Dermis blood vessel endothelial cell (primary cell): ENCODE measurements around the gene SNRNP40. TPM values are rescaled to one million over a fixed set of nuclear protein-coding genes. Genes with fewer than 3 reads are reported as not detected.
"Not testable (repeated sequence)": the region's sequence is repeated elsewhere in the genome, so short reads cannot be mapped to it uniquely, and the experiment has no call there.

Experiments
- DNase-seq: peaks from one replicate; pipeline ENCODE4 v3.0.0; 2010
- total RNA-seq: library from RNA; depleted of rRNA; stranded (reverse); fragments of >200 nt; gene quantifications from 2 replicates; pipeline ENCODE4 v1.2.3, GENCODE V29; 2014

SNRNP40 gene
- total RNA-seq, 1 donor from 2014 or later = 131 TPM

GRCh38 chr1:31282426-31282825 is 14.2 kb downstream of the SNRNP40 start:
- DNase-seq = not testable (repeated sequence)

- no peak for DNase-seq
Observed at GRCh38 chr1:31273619-31274018, 23.0 kb downstream of the SNRNP40 start.

- DNase-seq = peak; percentile 72
Observed at GRCh38 chr1:31272369-31272768, 24.2 kb downstream of the SNRNP40 start.

- DNase-seq = no peak
Observed at GRCh38 chr1:31266547-31266946, 30.0 kb downstream of the SNRNP40 start.

- no peak for DNase-seq
Observed at GRCh38 chr1:31264790-31265386, 31.7 kb downstream of the SNRNP40 start.

GRCh38 chr1:31263408-31263807 is 33.2 kb downstream of the SNRNP40 start:
- DNase-seq = no peak

- DNase-seq = not testable (repeated sequence)
Observed at GRCh38 chr1:31262393-31262792, 34.2 kb downstream of the SNRNP40 start.

- no peak for DNase-seq
Observed at GRCh38 chr1:31261916-31262315, 34.7 kb downstream of the SNRNP40 start.

- DNase-seq = no peak
Observed at GRCh38 chr1:31259746-31260145, 36.8 kb downstream of the SNRNP40 start.

GRCh38 chr1:31258581-31258980 is 38.0 kb downstream of the SNRNP40 start:
- no peak for DNase-seq

- DNase-seq = no peak
Observed at GRCh38 chr1:31257213-31257612, 39.4 kb downstream of the SNRNP40 start.

- no peak for DNase-seq
Observed at GRCh38 chr1:31249854-31250253, 46.7 kb downstream of the SNRNP40 start.

- no peak for DNase-seq
Observed at GRCh38 chr1:31248276-31248675, 48.3 kb downstream of the SNRNP40 start.

GRCh38 chr1:31244326-31244725 is 52.3 kb downstream of the SNRNP40 start:
- DNase-seq = no peak

GRCh38 chr1:31243501-31244286 is 52.9 kb downstream of the SNRNP40 start:
- peak; percentile 4 for DNase-seq

- DNase-seq = no peak
Observed at GRCh38 chr1:31241321-31241720, 55.3 kb downstream of the SNRNP40 start.

GRCh38 chr1:31239653-31240241 is 56.8 kb downstream of the SNRNP40 start, which contains the start of gene NKAIN1:
Gene NKAIN1 (minus strand): TSS chr1:31239887. CDS start chr1:31239547, 340 bp downstream.
- DNase-seq = peak; percentile 51

GRCh38 chr1:31238986-31239613 is 57.5 kb downstream of the SNRNP40 start:
- peak; percentile 34 for DNase-seq

- DNase-seq = no peak
Observed at GRCh38 chr1:31238612-31238985, 58.0 kb downstream of the SNRNP40 start.

GRCh38 chr1:31234870-31235269 is 61.7 kb downstream of the SNRNP40 start:
- no peak for DNase-seq

- no peak for DNase-seq
Observed at GRCh38 chr1:31234123-31234708, 62.4 kb downstream of the SNRNP40 start.

GRCh38 chr1:31232689-31233088 is 63.9 kb downstream of the SNRNP40 start:
- no peak for DNase-seq

GRCh38 chr1:31231802-31232201 is 64.8 kb downstream of the SNRNP40 start:
- no peak for DNase-seq
